ENCODE results near the gene ARHGEF16. TPM values are rescaled to one million over a fixed set of nuclear protein-coding genes. Genes with fewer than 3 reads are reported as not detected.

The ARHGEF16 gene
- total and polyA plus RNA-seq, 5 donors, result 0.28 to 2.5 (median 1.6) TPM

- Histone ChIP-seq H3K4me3 (ENCODE audit: low read length) (no peak overlapping the region), H3K4me1 (ENCODE audit: control insufficient read depth, insufficient read depth, low read length) (no peaks in the 10 kb centered on the region), H3K27me3 (ENCODE audit: control insufficient read depth, insufficient read depth) (no peaks in the 10 kb centered on the region), H3K9me3 (ENCODE audit: control insufficient read depth, low read length) (no peaks in the 10 kb centered on the region), H3K27ac (ENCODE audit: low read length) (peak overlapping the region; percentile 8)
- intact Hi-C loops (cut with DNase I), result loop anchor here in 3 of 4 donors (5.0 to 10.0 kb wide), 5 partner anchors 410 to 1008 kb away; partner anchors contain the start of gene PEX10 (in 1 of the 3)
- DNase-seq (peak in 1 of 3 donors; percentile 61), ATAC-seq (no peak)
- 88% methylated on average over 14 of the region's 14 CpGs for WGBS
These were observed 31.8 kb upstream of the ARHGEF16 start for GRCh38 chr1:3422638-3423037.

GRCh38 chr1:3423245-3423829, 31.1 kb upstream of the ARHGEF16 start:
- peak; percentile 76 to 88 (median 87) for DNase-seq
- Histone ChIP-seq H3K27me3 (ENCODE audit: control insufficient read depth, insufficient read depth) (no peaks in the 10 kb centered on the region), H3K9me3 (ENCODE audit: control insufficient read depth, low read length) (no peaks in the 10 kb centered on the region), H3K4me3 (ENCODE audit: low read length) (no peak overlapping the region), H3K27ac (ENCODE audit: low read length) (peak overlapping the region; percentile 8), H3K4me1 (ENCODE audit: control insufficient read depth, insufficient read depth, low read length) (no peaks in the 10 kb centered on the region)
- ATAC-seq, result peak; percentile 84 to 85
- WGBS, result 35% methylated on average over 23 of the region's 23 CpGs
- intact Hi-C loops (cut with DNase I), result loop anchor here in 3 of 4 donors (5.0 to 10.0 kb wide), 5 partner anchors 411 to 1009 kb away; partner anchors contain the start of gene PEX10 (in 1 of the 3)

DNA sequence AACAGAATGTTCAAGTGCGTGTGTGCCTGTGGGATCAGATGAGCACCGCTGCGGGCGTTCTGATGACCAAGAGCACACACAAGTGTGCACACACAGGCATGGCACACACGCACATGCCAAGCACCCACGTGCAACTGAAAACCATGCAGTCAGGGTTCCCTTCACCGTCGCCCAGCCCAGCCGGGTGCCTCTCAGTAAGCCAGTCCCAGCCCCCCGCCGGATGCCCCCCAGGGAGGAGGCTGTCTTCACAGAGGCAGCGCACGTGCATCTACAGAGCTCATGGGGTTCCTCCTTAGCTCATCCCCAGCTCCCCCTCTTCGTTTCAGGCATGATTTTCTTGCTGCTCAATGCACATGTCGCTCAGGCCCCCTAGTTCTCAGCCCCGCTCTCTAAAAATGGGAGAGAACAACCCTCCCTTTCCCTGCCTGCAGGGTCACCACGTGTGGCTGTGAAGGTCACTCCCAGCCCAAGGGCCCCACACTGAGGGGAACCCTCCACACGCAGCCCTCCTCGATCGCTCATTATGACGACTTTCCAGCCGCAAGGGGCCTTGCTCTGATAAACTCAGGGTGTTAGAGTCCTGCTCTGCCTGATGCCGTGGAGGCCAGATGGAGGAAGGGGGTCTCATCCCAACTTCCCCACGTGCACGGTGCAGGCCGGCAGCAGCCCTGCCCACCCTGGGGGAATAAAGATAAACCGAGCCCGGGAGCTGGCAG, 30.4 kb upstream of the ARHGEF16 start:
- Histone ChIP-seq H3K9me3 (ENCODE audit: control insufficient read depth, low read length) (no peaks in the 10 kb centered on the region), H3K27me3 (ENCODE audit: control insufficient read depth, insufficient read depth) (no peaks in the 10 kb centered on the region), H3K4me1 (ENCODE audit: control insufficient read depth, insufficient read depth, low read length) (no peaks in the 10 kb centered on the region), H3K27ac (ENCODE audit: low read length) (peak overlapping the region; percentile 2), H3K4me3 (ENCODE audit: low read length) (no peak overlapping the region)
- DNase-seq (peak; percentile 30 to 65 (median 47)), ATAC-seq (no peak)
- 67% methylated on average over 28 of the region's 28 CpGs for WGBS
- intact Hi-C loops (cut with DNase I), result loop anchor here in 3 of 4 donors (5.0 to 10.0 kb wide), 5 partner anchors 412 to 1009 kb away; partner anchors contain the start of gene PEX10 (in 1 of the 3)

- 92% methylated on average over 44 of the region's 44 CpGs for WGBS
- DNase-seq, result peak in 2 of 3 donors; percentile 33 to 63
- no peak overlapping the region for H3K4me3 ChIP-seq (ENCODE audit: low read length)
- intact Hi-C loops (cut with DNase I), result loop anchor here in 2 of 4 donors (5.0 to 10.0 kb wide), 2 partner anchors 413 to 1011 kb away; partner anchors contain the start of gene PEX10 (in 1 of the 2)
- no peaks in the 10 kb centered on the region for H3K4me1 ChIP-seq (ENCODE audit: control insufficient read depth, insufficient read depth, low read length)
- no peaks in the 10 kb centered on the region for H3K27me3 ChIP-seq (ENCODE audit: control insufficient read depth, insufficient read depth)
- no peak overlapping the region for H3K27ac ChIP-seq (ENCODE audit: low read length)
- no peaks in the 10 kb centered on the region for H3K9me3 ChIP-seq (ENCODE audit: control insufficient read depth, low read length)
- no peak for ATAC-seq
These were observed 28.8 kb upstream of the ARHGEF16 start for GRCh38 chr1:3425486-3426215.

GRCh38 chr1:3426956-3427535, 27.4 kb upstream of the ARHGEF16 start:
- Histone ChIP-seq H3K9me3 (ENCODE audit: control insufficient read depth, low read length) (no peaks in the 10 kb centered on the region), H3K27ac (ENCODE audit: low read length) (no peak overlapping the region), H3K27me3 (ENCODE audit: control insufficient read depth, insufficient read depth) (no peaks in the 10 kb centered on the region), H3K4me3 (ENCODE audit: low read length) (no peak overlapping the region), H3K4me1 (ENCODE audit: control insufficient read depth, insufficient read depth, low read length) (no peaks in the 10 kb centered on the region)
- intact Hi-C loops (cut with DNase I), result loop anchor here in 2 of 4 donors (5.0 to 10.0 kb wide), 2 partner anchors 415 to 1012 kb away; partner anchors contain the start of gene PEX10 (in 1 of the 2)
- DNase-seq, result peak in 2 of 3 donors; percentile 7 to 37
- 93% methylated on average over 20 of the region's 20 CpGs for WGBS
- ATAC-seq, result no peak

DNA sequence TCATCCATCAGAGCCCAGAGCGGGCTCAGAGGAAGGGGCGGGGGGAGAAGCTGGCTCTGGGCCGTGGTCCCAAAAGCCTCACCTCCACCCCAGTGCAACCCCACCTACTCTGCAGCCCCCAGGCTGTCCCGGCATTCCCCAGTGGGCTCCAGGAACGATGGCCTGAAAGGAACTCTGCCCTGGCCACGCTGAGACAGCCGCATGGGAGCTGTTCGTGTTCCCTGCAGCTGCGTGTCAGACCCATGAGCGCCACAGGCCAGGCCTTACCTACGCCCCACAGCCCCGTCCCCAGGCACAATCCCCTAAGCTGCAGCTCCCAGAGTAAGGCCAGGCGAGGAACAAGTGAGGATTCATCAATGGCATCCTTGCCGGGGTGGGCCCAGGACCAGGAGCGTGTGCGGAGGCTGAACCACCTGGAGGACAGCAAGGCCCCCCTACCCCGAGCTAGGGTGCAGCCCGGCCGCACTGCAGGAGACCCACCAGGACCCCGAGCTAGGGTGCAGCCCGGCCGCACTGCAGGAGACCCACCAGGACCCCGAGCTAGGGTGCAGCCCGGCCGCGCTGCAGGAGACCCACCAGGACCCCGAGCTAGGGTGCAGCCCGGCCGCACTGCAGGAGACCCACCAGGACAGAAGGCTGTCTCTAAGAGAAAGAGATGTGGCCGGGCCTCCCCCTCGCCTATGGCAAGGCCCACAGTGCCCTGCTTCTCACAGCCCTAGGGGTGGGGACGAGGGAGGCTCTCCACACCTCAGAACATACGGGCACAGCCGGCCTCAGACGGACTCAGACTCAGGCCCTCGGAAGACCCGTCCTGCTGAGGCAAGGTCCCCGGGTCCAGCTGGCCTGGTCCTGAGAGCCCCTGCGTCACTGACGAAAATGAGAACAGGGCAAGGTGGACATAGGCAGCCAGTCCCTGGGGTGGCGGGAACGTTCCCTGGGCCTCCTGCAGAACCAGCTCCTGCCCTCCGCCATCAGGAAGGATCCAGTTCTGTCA, 26.5 kb upstream of the ARHGEF16 start:
- no peaks in the 10 kb centered on the region for H3K9me3 ChIP-seq (ENCODE audit: control insufficient read depth, low read length)
- H3K27me3 ChIP-seq (ENCODE audit: control insufficient read depth, insufficient read depth), result no peaks in the 10 kb centered on the region
- no peak overlapping the region for H3K4me3 ChIP-seq (ENCODE audit: low read length)
- H3K27ac ChIP-seq (ENCODE audit: low read length), result no peak overlapping the region
- 90% methylated on average over 43 of the region's 43 CpGs for WGBS
- no peak for ATAC-seq
- intact Hi-C loops (cut with DNase I), result loop anchor here in 2 of 4 donors (5.0 to 10.0 kb wide), 2 partner anchors 416 to 1013 kb away; partner anchors contain the start of gene PEX10 (in 1 of the 2)
- DNase-seq, result peak; percentile 13 to 42 (median 37)
- H3K4me1 ChIP-seq (ENCODE audit: control insufficient read depth, insufficient read depth, low read length), result no peaks in the 10 kb centered on the region

- WGBS, result 80% methylated on average over 9 of the region's 9 CpGs
- no peaks in the 10 kb centered on the region for H3K27me3 ChIP-seq (ENCODE audit: control insufficient read depth, insufficient read depth)
- H3K27ac ChIP-seq (ENCODE audit: low read length), result no peak overlapping the region
- intact Hi-C loops (cut with DNase I), result loop anchor here in 2 of 4 donors (5.0 to 10.0 kb wide), 2 partner anchors 417 to 1014 kb away; partner anchors contain the start of gene PEX10 (in 1 of the 2)
- H3K4me1 ChIP-seq (ENCODE audit: control insufficient read depth, insufficient read depth, low read length), result no peaks in the 10 kb centered on the region
- H3K4me3 ChIP-seq (ENCODE audit: low read length), result no peak overlapping the region
- H3K9me3 ChIP-seq (ENCODE audit: control insufficient read depth, low read length), result no peaks in the 10 kb centered on the region
- ATAC-seq (no peak), DNase-seq (peak in 1 of 3 donors; percentile 30)
These were observed 25.6 kb upstream of the ARHGEF16 start for GRCh38 chr1:3428899-3429298.

DNA sequence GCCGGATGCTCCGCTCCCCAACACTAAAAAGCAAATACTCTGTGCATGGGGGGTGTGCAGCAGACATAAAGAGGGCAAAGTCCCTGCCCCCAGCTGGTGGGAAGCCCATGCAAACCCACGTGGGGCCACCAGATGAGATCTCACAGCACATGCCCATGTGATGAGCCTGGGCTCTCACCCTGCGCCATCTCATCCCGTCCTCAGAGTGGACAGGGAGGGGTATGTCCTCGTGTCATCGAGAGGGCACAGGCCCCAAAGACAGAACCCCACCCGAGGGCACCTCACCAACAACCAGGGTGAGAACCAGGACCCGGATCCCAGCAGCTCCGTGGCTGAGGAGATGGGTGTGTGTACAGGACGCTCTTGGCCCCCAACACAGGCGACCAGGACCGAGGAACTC, 25.1 kb upstream of the ARHGEF16 start:
- H3K27ac ChIP-seq (ENCODE audit: low read length), result no peak overlapping the region
- 86% methylated on average over 13 of the region's 13 CpGs for WGBS
- ATAC-seq (no peak), DNase-seq (peak in 1 of 3 donors; percentile 21)
- H3K9me3 ChIP-seq (ENCODE audit: control insufficient read depth, low read length), result no peaks in the 10 kb centered on the region
- intact Hi-C loops (cut with DNase I), result loop anchor here in 2 of 4 donors (5.0 to 10.0 kb wide), 2 partner anchors 417 to 1015 kb away; partner anchors contain the start of gene PEX10 (in 1 of the 2)
- H3K4me3 ChIP-seq (ENCODE audit: low read length), result no peak overlapping the region
- no peaks in the 10 kb centered on the region for H3K4me1 ChIP-seq (ENCODE audit: control insufficient read depth, insufficient read depth, low read length)
- no peaks in the 10 kb centered on the region for H3K27me3 ChIP-seq (ENCODE audit: control insufficient read depth, insufficient read depth)

DNA sequence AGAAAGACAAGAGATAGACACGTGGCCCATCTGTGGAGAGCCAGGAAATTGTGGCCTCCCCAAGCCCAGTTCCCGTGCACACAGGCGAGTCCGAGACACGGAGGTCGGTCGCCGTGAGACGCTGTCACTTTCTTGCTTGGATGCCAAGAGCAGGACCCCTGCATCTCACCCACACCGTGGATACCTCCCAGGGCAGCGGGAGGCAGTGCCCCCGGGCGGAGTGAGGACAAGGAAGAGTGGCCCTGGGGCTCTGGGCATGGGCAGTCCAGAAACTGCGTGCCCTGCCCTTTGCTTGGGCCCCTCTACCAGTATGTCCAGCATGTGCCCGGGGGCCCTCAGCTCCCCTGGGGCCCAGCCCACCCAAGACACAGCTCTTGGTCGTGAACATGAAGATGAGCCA, 24.7 kb upstream of the ARHGEF16 start:
- DNase-seq, result peak in 2 of 3 donors; percentile 22 to 50
- no peak for ATAC-seq
- 88% methylated on average over 16 of the region's 16 CpGs for WGBS
- Histone ChIP-seq H3K4me1 (ENCODE audit: control insufficient read depth, insufficient read depth, low read length) (no peaks in the 10 kb centered on the region), H3K9me3 (ENCODE audit: control insufficient read depth, low read length) (no peaks in the 10 kb centered on the region), H3K27me3 (ENCODE audit: control insufficient read depth, insufficient read depth) (no peaks in the 10 kb centered on the region), H3K27ac (ENCODE audit: low read length) (no peak overlapping the region), H3K4me3 (ENCODE audit: low read length) (no peak overlapping the region)
- intact Hi-C loops (cut with DNase I), result loop anchor here in 2 of 4 donors (5.0 to 10.0 kb wide), 2 partner anchors 417 to 1015 kb away; partner anchors contain the start of gene PEX10 (in 1 of the 2)

Data from right cardiac atrium (tissue), 5 donors.